Stimulated activated CD4-positive, alpha-beta T cell treated with anti-CD3 and anti-CD28 coated beads, Interleukin-15, amount 100 ng/mL, for 48 hours (primary cell): ENCODE measurements around the gene MEG3.

ENCODE experiments used
- DNase-seq, 2 donors: peaks; one replicate each; pipeline ENCODE4 v3.0.0-alpha.2; 2020; ENCODE audit warnings: low read depth in 2 of 2

MEG3 gene

DNA sequence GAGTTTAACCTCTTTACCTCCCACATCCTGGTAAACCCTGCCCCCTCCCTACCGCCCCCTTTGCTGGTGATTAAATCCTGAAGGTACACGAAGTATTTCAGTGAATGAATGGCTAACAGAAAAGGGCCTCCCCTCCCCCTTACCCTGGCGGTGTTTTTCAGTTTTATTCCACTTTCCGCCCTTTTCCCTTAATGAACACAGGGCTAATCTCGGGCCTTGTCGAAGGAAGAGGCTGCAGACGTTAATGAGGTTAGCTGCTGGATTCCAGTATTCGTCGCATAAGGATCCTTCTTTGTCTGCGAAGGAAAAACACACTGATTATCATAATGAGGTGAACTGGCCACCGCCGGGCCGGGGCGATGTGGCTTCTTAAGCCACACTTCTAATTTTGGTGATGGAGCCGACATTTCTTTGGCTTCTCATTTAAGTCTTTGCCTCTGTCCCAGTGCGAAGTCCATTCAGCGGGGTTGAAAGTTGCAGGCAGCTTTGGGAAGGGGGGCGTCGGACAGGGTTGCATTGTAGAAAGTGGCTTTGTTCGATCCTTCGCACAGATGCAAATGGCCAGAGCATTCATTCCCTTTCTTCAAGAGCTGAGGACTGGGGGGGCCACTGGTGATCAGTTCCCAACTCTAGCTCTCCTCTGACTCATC is 6.5 kb downstream of the MEG3 start:
- DNase-seq, result no peak

DNA sequence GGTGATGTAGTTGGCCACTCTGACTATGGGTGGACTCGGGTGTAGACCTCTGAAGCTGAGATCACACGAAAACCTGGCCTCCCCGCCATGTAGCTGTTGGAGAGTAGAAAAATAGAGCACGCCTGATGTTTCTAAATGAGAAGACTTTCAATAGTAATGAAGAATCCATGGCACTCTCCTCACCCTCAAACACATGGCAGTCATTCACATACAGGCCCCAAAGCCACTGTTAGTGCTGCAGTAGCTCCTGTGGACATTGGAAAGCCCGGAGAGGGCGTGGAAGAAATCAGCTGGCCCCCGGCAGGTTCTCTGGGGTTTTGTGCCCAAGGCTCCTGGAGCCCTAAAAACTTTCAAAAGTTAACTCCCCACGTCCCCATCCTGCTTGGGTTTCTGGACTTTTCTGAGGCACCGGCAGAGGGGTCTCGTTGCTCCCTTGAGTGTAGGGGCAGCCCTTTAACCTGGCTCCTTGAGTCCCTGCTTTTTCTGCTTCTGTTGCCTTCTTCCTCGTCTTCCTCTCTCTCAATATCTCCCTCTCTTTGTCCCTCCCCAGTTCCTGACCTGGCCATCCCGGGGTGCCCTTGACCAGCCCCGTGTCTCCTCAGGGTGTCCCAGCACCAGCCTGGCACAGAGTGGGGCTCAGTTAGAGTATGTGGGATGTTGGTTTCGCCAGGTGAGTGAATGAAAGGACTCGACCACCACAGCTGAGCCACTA is 8.3 kb downstream of the MEG3 start:
- no peak for DNase-seq

GRCh38 chr14:100834794-100835547 is 9.1 kb downstream of the MEG3 start:
- DNase-seq, result no peak

DNA sequence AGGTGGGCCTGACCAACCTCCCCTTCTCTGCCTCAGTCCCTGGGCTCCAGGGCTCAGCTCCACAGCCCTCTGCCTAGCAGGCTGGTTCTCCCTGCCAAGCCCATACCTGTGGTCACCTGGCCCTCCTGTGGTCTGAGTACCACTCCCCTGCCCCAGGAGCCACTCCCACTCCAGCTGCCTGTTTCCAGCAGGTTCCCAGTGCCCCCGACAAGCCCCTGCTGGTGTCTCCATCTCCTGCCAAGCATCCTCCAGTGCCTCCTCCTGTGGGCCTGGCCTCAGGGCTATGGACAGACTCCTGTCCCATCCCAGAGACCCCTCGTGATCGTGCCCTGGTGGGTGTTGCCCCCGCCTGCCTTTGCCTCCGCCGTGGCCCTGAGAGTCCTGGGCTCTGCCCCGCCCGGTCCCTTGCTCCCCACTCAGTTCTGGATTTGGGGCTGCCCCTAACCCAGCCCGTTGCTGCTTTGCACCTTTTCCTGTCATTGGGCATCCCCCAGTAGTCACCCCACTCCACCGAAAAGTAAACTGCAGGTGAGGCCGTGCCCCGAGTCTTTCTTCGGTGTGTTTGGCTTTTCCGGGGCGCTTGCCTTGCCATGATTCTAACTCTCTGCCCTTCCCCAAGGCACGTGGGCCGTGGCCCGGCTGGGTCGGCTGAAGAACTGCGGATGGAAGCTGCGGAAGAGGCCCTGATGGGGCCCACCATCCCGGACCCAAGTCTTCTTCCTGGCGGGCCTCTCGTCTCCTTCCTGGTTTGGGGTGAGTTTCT is 9.8 kb downstream of the MEG3 start:
- DNase-seq, result no peak

DNA sequence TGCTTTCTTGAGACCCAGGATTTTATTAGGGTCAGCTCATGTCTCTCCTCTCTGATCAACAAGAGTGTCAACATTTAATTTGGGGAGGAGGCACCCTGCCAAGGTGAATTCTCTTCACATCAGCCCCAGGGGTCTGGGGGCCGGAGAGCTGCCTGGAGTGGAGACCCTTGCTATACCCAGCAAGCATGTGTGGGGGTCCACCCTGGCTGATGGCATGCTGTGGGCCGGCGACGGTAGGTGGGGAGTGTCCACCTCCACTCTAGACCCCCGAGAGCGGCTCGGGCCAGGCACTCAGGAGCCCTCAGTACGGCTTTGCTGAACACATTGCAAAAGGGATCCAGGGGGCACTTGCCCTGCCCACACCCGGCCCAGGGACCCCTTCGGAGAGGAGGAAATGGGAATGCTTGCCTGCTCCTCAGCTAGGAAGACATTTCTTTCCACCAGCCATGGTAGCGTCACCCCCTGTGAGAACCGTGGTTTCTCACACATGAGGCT is 10.4 kb downstream of the MEG3 start:
- DNase-seq, result no peak

- no peak for DNase-seq
Observed at GRCh38 chr14:100836941-100837804, 11.3 kb downstream of the MEG3 start.

DNA sequence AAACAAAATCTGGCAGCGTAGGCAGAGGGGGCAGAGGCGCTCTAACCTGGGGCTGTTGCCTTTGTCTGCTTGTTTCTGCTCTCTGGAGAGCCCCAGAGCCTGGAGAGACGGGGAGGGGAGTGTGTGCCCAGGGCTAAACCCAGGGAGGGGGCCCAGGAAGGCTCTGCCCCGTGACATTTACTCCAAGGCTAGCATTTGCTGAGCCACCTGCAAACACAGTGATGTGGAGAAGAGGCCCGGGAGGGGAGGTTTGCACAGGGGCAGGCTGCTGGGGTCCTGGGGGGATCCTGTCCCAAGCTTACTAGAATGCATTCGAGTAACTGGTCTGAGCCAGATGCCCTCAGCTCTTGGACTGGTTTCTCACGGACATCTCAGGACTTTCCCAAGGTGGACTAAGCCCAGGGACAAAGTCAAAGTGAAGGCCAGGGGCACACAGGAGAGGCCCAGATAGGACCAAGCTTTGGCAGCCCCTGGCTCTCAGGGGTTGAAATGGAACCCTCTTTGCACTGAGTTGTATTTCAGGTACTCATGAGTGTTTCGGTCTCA is 12.0 kb downstream of the MEG3 start:
- DNase-seq, result no peak

DNA sequence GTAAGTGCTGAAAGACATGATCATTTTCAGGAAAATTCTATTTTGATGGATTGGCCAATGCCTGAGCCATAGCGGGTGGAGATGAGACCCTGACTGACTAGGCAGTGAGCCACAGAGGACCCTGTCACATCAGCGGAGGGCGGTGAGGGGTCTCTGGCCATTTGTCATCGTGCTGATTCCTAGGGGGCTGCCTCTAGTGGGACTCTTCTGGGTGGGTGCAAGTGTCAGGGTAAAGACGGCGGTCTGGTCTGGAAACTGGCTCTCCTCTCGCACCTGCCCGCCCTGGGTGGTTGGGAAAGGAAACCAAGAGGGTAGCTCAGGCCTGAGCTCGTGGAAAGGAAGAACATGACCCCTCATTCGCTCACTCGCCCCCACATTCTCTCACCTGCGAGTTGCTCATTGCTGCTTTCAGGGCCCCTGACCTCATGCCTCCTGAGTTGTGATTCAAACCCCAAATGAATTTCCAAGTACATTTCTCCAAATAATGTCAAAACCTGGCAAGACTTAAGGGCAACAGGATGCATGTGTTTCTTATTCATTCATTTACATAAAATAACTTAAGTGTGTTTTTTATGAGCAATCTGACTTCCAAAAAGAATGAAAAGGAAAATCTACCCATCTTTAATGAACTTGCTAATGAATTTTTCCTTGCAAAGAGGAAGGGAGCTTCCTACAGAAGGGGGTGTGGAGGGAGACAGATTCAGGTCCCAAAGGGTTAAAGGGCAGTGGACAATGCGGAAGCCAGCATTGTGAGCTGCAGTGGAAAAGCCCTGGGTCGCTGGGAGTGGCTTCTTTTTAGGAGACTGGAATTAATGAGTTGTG is 12.8 kb downstream of the MEG3 start:
- DNase-seq, result no peak

DNA sequence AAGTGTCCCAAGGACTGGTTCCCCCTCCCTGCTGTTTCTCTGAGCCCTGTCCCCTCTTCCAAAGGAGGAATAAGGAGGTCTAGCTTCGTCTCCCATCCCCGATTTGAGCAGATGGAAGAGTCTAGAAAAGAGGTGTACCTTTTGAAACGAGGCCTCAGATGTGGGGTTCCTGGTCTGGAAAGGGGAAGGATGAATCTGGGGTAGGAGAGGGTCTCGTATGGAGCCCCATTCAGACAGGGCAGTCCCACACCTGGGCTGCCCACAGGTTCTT is 13.3 kb downstream of the MEG3 start:
- DNase-seq, result no peak

DNA sequence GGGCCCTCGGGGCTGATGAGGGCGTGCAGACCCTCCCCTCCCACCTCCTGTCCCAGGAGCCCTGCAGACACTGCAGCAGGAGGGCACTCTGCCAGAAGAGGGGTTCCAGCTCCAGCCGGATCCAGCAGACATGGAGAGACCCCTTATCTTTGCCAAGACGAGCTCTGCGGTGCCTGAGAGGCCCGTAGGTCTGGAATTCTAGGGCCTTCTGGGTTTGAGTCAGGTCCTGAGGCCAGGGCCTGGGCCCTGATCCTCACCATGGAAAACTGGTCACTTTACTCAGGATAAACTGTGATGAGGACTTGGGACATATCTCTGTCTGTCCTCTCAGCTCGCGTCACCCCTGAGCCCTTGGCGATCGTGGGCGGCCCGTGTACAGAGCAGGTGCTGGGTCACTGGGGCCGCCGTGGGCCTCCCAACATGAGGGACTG is 13.8 kb downstream of the MEG3 start:
- DNase-seq, result no peak

DNA sequence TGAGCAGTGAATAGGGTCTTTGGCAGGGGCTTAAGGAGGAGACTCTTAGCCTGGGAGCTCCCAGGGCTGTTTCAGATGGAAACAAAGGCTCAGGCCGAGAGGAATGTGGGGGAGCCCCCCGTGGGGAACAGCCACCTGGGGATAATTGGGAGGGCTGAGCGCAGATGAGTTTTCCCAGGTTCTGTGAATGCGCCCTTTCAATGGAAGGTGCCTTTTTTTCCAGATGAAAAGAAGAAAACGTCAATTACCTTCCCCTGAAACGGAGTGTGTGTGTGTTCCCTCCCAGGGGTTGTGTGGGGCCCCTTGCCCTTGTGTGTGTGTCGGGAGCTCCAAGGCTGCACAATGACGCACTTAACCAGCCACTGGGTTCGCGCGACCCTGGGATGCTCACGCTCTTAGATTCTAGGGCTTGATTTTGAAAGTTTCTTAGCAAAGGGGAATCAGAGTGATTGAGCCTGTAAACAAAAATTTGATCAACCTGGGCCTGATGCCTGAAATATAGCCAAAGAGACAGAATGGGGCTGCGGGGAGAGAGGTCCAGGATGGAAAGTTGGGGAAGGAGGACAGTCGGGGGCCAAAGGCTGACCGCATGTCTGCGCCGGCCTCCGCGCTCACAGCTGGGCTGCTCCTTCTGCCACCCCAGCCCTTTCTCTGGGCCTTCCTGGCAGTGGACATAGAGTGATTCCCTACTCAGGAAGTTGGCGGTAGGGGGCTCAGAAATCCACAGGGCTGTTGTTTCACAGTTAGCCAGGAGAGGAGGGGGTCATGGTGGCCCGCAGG is 14.6 kb downstream of the MEG3 start:
- no peak for DNase-seq

DNA sequence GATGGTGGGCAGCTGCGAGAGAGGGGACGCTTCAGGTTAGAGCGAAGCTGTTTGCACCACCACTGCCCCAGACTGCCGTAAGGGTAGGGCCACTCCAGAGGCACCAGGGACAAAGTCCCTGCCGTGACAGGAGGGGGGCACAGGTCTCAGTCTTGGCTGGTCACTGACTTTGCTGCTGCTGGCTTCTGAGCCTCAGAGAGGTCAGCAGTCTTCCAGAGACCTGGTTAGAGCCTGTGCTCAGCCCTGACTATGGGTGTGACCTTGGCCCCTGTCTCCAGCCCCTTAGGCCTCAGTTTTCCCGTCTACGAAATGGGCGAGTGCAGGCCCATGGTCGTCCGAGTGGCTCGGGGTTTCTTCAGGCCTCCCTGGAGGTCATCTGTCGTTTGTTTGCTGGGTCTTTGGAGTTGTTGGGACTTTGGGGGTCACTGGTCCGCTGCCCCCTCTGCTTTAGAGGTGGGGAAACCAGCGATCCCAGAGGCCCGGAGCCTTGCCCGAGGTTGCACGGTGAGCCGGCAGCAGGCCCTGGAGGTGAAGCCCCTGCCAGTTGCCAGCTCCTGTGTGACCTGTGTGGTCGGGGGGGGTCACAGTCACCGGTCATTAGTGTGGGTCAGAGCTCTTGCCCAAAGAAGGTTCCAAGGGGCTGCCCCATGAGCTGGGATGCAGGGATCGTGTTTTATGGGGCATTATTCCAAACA is 15.3 kb downstream of the MEG3 start:
- no peak for DNase-seq

DNA sequence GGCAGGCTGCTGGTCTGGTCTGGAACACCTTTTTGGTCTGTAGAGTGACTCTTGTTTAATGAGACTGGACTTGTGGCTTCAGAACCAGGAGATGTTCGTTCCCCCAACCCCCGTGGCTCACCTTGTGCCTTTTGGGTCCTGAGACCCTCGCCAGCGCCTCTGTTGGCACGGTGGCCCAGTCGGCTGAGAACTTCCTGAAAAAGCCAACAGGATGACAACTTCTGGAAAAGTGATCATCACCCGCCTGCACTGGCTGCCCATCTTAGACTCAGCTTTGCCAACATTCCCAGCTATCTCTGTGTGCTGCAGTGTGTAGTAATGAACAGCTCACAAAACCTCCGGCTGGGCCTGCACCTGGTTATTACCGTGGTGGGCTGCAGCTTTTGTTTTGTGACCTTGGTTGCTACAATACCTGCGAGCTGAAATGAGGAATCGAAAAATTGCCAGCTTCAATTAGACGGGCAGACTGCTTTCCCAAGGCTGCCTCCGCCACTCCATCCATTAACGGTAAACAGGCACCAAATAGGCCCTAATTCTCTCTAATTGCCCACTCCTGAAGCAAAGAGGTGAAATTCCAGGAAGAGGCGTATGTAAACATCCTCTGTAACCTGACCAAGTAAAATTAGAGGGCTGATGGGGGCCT is 16.0 kb downstream of the MEG3 start:
- DNase-seq, result no peak

GRCh38 chr14:100842799-100843198 is 16.9 kb downstream of the MEG3 start:
- DNase-seq, result no peak

- DNase-seq, result no peak
Observed at GRCh38 chr14:100844082-100844408, 18.1 kb downstream of the MEG3 start.

DNA sequence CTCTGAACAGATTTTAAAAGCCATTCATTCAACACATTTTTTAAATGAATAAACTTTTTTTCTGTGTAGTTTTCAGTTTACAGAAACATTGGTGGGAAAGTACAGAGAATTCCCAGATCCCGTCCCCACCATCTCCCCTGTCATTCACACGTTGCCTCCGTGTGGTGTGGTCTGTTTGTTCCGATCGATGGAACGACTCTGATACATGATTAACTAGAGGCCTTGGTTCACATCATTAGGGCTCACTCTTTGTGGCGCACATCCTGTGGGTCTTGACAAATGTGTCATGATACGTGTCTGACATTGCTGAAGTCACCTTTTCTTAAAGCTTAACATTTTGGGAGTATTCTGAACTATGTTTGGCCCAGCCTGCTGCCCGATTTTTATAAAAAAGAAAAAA is 18.5 kb downstream of the MEG3 start:
- DNase-seq, result no peak

DNA sequence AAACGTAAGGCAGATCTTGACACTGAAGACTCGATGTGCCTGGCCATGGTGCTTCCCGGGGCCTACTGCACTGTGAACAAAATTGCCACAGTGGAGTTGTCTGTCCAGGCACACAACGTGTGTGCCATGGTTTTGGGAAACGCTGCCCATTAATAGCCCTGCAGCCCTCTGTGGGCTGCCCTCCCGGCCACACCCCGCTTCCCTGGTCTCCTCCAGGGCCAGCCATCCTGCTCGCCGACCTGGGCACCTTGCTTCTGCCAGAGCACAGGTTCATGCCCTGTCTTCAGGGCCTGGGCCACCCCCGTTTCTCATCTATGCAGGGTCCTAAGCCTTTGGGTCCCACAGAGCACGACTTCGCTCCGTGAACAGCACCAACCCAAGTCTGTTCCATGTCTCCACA is 18.9 kb downstream of the MEG3 start:
- DNase-seq, result no peak

- no peak for DNase-seq
Observed at GRCh38 chr14:100845341-100845740, 19.4 kb downstream of the MEG3 start.
